WTC11 (cell line): ENCODE data around the gene FUT8. TPM values are rescaled to one million over a fixed set of nuclear protein-coding genes. Genes with fewer than 3 reads are reported as not detected.
A peak's percentile ranks its signal among the peaks of the same experiment; 100 is the strongest.

ENCODE experiments used
- ATAC-seq: fragments of 200-7000 bp; cut with Tn5 transposase; 2 replicates; pipeline ENCODE4 v1.10.0; 2021; ENCODE audit warnings: mild to moderate bottlenecking, moderate library complexity
- CTCF ChIA-PET: fragments of 300-600 bp; sonication (Branson Sonifier 250); formaldehyde crosslinking; loops from one replicate; lab custom pipeline; 2021; ENCODE audit warnings: antibody characterized with exemption; lab: Charles Lee
- POLR2A ChIA-PET: fragments of 350-600 bp; sonication (Branson Sonifier 250); formaldehyde crosslinking; loops from one replicate; lab custom pipeline; 2021; ENCODE audit warnings: antibody characterized with exemption; lab: Charles Lee
- DNase-seq: peaks from one replicate; pipeline ENCODE4 v3.0.0; 2021; ENCODE audit warnings: low spot score
- H3K27ac Mint-ChIP-seq: 2 replicates; pipeline ENCODE4 v1.8.0; 2021; ENCODE audit warnings: mixed read lengths
- H3K27me3 Mint-ChIP-seq: 2 replicates; pipeline ENCODE4 v1.8.0; 2021; ENCODE audit warnings: low read depth, mild to moderate bottlenecking, moderate library complexity, mixed read lengths
- H3K36me3 Mint-ChIP-seq: 2 replicates; pipeline ENCODE4 v1.8.0; 2021; ENCODE audit warnings: mixed read lengths
- H3K4me1 Mint-ChIP-seq: 2 replicates; pipeline ENCODE4 v1.8.0; 2022; ENCODE audit warnings: mixed read lengths
- H3K4me3 Mint-ChIP-seq: 2 replicates; pipeline ENCODE4 v1.8.0; 2021; ENCODE audit warnings: mild to moderate bottlenecking, moderate library complexity, mixed read lengths
- H3K9me3 Mint-ChIP-seq: 2 replicates; pipeline ENCODE4 v1.8.0; 2021; ENCODE audit warnings: mixed read lengths
- ETV6 ChIP-seq: sonication (generic); formaldehyde crosslinking; IDR thresholded peaks from 2 replicates; pipeline ENCODE4 v1.8.1; 2022; ENCODE audit warnings: mild to moderate bottlenecking, missing genetic modification reagents
- FOXJ3 ChIP-seq: sonication (generic); formaldehyde crosslinking; IDR thresholded peaks from 2 replicates; pipeline ENCODE4 v1.9.0; 2021; ENCODE audit warnings: missing genetic modification reagents, mild to moderate bottlenecking, borderline replicate concordance
- GRHL2 ChIP-seq: fragments of 250-450 bp; sonication (Bioruptor Pico); IDR thresholded peaks from 2 replicates; pipeline ENCODE4 v1.8.0; 2022; ENCODE audit warnings: mild to moderate bottlenecking, moderate library complexity; ENCODE audit not compliant: insufficient replicate concordance, severe bottlenecking
- JAZF1 ChIP-seq: fragments of 250-450 bp; sonication (Bioruptor Pico); IDR thresholded peaks from 2 replicates; pipeline ENCODE4 v1.9.0; 2021; ENCODE audit warnings: moderate library complexity, mild to moderate bottlenecking, inconsistent platforms
- MYBL2 ChIP-seq: sonication (generic); formaldehyde crosslinking; IDR thresholded peaks from 2 replicates; pipeline ENCODE4 v1.8.1; 2023; ENCODE audit warnings: mild to moderate bottlenecking, moderate library complexity, missing genetic modification reagents
- NFYB ChIP-seq: sonication (generic); formaldehyde crosslinking; conservative IDR thresholded peaks from 2 replicates; pipeline ENCODE4 v1.8.0; 2022; ENCODE audit warnings: low read depth, missing genetic modification reagents
- TCF7 ChIP-seq: sonication (generic); formaldehyde crosslinking; IDR thresholded peaks from 2 replicates; pipeline ENCODE4 v1.8.0; 2022; ENCODE audit warnings: mild to moderate bottlenecking, low read depth, missing genetic modification reagents, moderate library complexity
- TEAD1 ChIP-seq: sonication (generic); formaldehyde crosslinking; IDR thresholded peaks from 2 replicates; pipeline ENCODE4 v1.8.0; 2022; ENCODE audit warnings: mild to moderate bottlenecking, missing genetic modification reagents
- TEAD4 ChIP-seq: sonication (generic); formaldehyde crosslinking; IDR thresholded peaks from 2 replicates; pipeline ENCODE4 v1.8.0; 2022; ENCODE audit warnings: mild to moderate bottlenecking, missing genetic modification reagents
- ZBTB21 ChIP-seq: sonication (generic); formaldehyde crosslinking; IDR thresholded peaks from 2 replicates; pipeline ENCODE4 v1.8.1; 2023; ENCODE audit warnings: mild to moderate bottlenecking, missing genetic modification reagents, borderline replicate concordance
- ZNF138 ChIP-seq: sonication (generic); formaldehyde crosslinking; conservative IDR thresholded peaks from 2 replicates; pipeline ENCODE4 v1.8.1; 2022; ENCODE audit warnings: mild to moderate bottlenecking, moderate library complexity, missing genetic modification reagents
- ZNF396 ChIP-seq: fragments of 250-450 bp; sonication (Bioruptor Pico); IDR thresholded peaks from 2 replicates; pipeline ENCODE4 v1.8.0; 2021; ENCODE audit warnings: mild to moderate bottlenecking, moderate library complexity, borderline replicate concordance
- total RNA-seq: library from RNA; stranded (reverse); gene quantifications from 3 replicates; pipeline ENCODE4 v1.2.3, GENCODE V29; 2021
- TF ChIP-seq, protein P1 (sequence below): sonication (generic); formaldehyde crosslinking; conservative IDR thresholded peaks from 2 replicates; pipeline ENCODE4 v1.8.1; 2023; ENCODE audit warnings: mild to moderate bottlenecking, low read depth, missing genetic modification reagents, moderate library complexity
- TF ChIP-seq, protein P2 (sequence below): fragments of 250-450 bp; sonication (Bioruptor Pico); IDR thresholded peaks from 2 replicates; pipeline ENCODE4 v2.1.2; 2022; ENCODE audit warnings: mild to moderate bottlenecking, moderate library complexity
- TF ChIP-seq, protein P3 (sequence below): sonication (generic); formaldehyde crosslinking; conservative IDR thresholded peaks from 2 replicates; pipeline ENCODE4 v1.8.1; 2022; ENCODE audit warnings: mild to moderate bottlenecking, missing genetic modification reagents
- TF ChIP-seq, protein P4 (sequence below): fragments of 250-450 bp; sonication (Bioruptor Pico); IDR thresholded peaks from 2 replicates; pipeline ENCODE4 v1.9.0; 2021; ENCODE audit warnings: mild to moderate bottlenecking
- TF ChIP-seq, protein P5 (sequence below): sonication (generic); formaldehyde crosslinking; IDR thresholded peaks from 2 replicates; pipeline ENCODE4 v1.8.1; 2023; ENCODE audit warnings: mild to moderate bottlenecking, missing genetic modification reagents
- TF ChIP-seq, protein P6 (sequence below): fragments of 250-450 bp; sonication (Bioruptor Pico); IDR thresholded peaks from 2 replicates; pipeline ENCODE4 v1.9.0; 2021; ENCODE audit warnings: mild to moderate bottlenecking

Gene FUT8
- total RNA-seq, 1 experiment from 2014 or later: 37.9 TPM

DNA sequence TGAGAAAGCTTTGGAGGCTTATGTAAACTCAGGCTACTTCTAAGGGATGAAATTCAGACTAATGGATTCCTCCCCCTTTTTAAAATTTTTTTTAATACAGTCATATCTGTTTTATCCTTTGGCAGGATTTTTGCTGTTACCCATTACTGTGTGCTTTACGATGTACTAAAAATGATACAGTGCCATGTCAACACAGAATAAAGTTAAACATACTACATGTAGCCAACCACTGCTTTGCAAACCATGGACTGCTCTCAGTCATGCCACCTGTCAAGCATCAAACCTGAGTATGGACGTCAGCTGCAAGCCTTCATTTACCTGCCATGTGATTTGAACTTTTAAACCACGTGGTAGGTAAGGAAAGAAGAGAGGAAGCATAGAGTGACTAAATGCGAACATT is 325.8 kb downstream of the FUT8 start (continued):
- TF ChIP-seq, protein P1, sequence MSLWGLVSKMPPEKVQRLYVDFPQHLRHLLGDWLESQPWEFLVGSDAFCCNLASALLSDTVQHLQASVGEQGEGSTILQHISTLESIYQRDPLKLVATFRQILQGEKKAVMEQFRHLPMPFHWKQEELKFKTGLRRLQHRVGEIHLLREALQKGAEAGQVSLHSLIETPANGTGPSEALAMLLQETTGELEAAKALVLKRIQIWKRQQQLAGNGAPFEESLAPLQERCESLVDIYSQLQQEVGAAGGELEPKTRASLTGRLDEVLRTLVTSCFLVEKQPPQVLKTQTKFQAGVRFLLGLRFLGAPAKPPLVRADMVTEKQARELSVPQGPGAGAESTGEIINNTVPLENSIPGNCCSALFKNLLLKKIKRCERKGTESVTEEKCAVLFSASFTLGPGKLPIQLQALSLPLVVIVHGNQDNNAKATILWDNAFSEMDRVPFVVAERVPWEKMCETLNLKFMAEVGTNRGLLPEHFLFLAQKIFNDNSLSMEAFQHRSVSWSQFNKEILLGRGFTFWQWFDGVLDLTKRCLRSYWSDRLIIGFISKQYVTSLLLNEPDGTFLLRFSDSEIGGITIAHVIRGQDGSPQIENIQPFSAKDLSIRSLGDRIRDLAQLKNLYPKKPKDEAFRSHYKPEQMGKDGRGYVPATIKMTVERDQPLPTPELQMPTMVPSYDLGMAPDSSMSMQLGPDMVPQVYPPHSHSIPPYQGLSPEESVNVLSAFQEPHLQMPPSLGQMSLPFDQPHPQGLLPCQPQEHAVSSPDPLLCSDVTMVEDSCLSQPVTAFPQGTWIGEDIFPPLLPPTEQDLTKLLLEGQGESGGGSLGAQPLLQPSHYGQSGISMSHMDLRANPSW: no peak
- TF ChIP-seq, protein P2, sequence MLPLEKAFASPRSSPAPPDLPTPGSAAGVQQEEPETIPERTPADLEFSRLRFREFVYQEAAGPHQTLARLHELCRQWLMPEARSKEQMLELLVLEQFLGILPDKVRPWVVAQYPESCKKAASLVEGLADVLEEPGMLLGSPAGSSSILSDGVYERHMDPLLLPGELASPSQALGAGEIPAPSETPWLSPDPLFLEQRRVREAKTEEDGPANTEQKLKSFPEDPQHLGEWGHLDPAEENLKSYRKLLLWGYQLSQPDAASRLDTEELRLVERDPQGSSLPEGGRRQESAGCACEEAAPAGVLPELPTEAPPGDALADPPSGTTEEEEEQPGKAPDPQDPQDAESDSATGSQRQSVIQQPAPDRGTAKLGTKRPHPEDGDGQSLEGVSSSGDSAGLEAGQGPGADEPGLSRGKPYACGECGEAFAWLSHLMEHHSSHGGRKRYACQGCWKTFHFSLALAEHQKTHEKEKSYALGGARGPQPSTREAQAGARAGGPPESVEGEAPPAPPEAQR: no peak
- TF ChIP-seq MYBL2 (CRISPR knock-in tag) (no peak), ZNF396 (no peak)
- TF ChIP-seq, protein P3, sequence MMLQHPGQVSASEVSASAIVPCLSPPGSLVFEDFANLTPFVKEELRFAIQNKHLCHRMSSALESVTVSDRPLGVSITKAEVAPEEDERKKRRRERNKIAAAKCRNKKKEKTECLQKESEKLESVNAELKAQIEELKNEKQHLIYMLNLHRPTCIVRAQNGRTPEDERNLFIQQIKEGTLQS (CRISPR knock-in tag): no peak
- TF ChIP-seq, protein P4, sequence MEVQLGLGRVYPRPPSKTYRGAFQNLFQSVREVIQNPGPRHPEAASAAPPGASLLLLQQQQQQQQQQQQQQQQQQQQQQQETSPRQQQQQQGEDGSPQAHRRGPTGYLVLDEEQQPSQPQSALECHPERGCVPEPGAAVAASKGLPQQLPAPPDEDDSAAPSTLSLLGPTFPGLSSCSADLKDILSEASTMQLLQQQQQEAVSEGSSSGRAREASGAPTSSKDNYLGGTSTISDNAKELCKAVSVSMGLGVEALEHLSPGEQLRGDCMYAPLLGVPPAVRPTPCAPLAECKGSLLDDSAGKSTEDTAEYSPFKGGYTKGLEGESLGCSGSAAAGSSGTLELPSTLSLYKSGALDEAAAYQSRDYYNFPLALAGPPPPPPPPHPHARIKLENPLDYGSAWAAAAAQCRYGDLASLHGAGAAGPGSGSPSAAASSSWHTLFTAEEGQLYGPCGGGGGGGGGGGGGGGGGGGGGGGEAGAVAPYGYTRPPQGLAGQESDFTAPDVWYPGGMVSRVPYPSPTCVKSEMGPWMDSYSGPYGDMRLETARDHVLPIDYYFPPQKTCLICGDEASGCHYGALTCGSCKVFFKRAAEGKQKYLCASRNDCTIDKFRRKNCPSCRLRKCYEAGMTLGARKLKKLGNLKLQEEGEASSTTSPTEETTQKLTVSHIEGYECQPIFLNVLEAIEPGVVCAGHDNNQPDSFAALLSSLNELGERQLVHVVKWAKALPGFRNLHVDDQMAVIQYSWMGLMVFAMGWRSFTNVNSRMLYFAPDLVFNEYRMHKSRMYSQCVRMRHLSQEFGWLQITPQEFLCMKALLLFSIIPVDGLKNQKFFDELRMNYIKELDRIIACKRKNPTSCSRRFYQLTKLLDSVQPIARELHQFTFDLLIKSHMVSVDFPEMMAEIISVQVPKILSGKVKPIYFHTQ: no peak

DNA sequence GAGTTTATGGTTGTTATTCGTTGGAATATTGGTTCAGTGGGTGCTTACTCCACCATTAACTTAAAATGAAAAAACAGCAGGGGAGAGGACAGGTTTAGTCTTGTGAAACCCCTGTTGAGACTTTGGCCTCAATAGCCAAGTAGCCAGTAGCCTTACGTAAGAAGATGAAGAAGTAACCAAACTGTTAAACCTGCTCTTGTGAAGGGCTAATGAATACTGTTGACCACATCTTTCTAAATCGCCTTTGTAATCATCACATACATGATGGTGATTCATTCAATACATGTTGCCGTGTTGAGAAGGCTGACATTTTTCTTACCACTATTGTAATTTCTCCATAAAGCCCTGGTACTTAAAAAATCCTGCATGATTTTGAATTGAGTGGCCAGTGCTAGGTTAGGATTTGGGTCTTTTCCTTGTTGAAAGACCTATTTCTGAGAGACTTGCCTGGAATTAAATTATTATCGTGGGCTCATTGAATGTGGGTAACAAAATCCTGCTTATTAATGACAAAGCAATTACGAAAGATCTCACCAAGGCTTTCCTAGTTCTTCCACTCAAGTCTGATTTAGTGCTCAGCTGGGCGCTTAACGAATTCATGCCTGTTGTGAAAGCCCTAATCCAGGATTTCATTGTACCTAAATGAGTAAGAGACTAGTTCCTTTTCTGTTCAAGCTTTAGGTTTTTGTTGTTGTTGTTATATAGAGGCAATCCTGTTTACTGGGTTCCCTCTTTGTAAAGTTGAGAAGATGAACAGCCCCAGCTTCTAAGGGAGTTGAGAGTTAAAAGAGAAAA is 333.1 kb downstream of the FUT8 start:
- DNase-seq (no peak), ATAC-seq (no peak)
- TF ChIP-seq ETV6 (no peak), NFYB (no peak), TEAD4 (no peak), JAZF1 (CRISPR knock-in tag) (no peak), ZBTB21 (CRISPR knock-in tag) (no peak)
- Mint-ChIP-seq H3K27me3 (peaks cover 3% of the 10 kb centered on the region; the same call in 1 of the 2 replicates), H3K36me3 (peaks cover 2% of the 10 kb centered on the region; the same call in 1 of the 2 replicates), H3K9me3 (peaks cover 9% of the 10 kb centered on the region), H3K4me1 (peaks cover 21% of the 10 kb centered on the region), H3K4me3 (no peak overlapping the region), H3K27ac (peak overlapping the region; percentile 57)
- POLR2A ChIA-PET: no interaction called here
- CTCF ChIA-PET: interaction anchor here (1.1 kb wide), 1 partner anchor 79 kb away, joined by 4 read pairs; no protein-coding TSS in a partner anchor

DNA sequence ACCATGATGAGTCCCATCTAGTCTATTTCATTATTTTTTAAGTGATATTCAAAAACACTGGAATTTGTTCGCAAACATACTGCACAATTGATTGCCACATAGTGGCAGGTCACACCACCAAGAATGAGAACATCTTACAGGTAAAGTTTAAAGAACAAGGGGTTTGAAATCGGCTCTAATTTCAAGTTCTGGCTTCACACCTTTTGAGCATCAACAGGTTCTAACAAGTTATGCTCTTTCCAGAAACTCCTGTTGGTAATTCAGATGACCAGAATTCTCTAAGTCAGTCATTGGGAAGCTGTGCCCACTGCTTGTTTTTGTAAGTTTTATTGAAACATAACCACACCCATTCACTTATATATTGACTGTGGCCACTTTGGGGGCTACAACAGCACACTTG is 336.3 kb downstream of the FUT8 start:
- no peak overlapping the region for H3K27ac Mint-ChIP-seq
- TF ChIP-seq, protein P5, sequence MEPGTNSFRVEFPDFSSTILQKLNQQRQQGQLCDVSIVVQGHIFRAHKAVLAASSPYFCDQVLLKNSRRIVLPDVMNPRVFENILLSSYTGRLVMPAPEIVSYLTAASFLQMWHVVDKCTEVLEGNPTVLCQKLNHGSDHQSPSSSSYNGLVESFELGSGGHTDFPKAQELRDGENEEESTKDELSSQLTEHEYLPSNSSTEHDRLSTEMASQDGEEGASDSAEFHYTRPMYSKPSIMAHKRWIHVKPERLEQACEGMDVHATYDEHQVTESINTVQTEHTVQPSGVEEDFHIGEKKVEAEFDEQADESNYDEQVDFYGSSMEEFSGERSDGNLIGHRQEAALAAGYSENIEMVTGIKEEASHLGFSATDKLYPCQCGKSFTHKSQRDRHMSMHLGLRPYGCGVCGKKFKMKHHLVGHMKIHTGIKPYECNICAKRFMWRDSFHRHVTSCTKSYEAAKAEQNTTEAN (CRISPR knock-in tag): no peak
- TF ChIP-seq, protein P6, sequence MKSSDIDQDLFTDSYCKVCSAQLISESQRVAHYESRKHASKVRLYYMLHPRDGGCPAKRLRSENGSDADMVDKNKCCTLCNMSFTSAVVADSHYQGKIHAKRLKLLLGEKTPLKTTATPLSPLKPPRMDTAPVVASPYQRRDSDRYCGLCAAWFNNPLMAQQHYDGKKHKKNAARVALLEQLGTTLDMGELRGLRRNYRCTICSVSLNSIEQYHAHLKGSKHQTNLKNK (CRISPR knock-in tag): no peak
- TF ChIP-seq TCF7 (no peak), TEAD1 (no peak), GRHL2 (CRISPR knock-in tag) (no peak), ZNF138 (CRISPR knock-in tag) (no peak), ETV6 (no peak), JAZF1 (CRISPR knock-in tag) (no peak), MYBL2 (CRISPR knock-in tag) (no peak), FOXJ3 (CRISPR knock-in tag) (no peak)
- no peaks in the 10 kb centered on the region; the same call in 1 of the 2 replicates for H3K36me3 Mint-ChIP-seq
- H3K4me3 Mint-ChIP-seq: no peak overlapping the region
- peaks cover 9% of the 10 kb centered on the region; the same call in 1 of the 2 replicates for H3K27me3 Mint-ChIP-seq
- ATAC-seq (no peak), DNase-seq (no peak)
- POLR2A ChIA-PET: no interaction called here
- H3K9me3 Mint-ChIP-seq: peaks cover 9% of the 10 kb centered on the region
- CTCF ChIA-PET: no interaction called here
- peaks cover 30% of the 10 kb centered on the region for H3K4me1 Mint-ChIP-seq
